ENCODE measurements around the gene LRRC45.

DNA sequence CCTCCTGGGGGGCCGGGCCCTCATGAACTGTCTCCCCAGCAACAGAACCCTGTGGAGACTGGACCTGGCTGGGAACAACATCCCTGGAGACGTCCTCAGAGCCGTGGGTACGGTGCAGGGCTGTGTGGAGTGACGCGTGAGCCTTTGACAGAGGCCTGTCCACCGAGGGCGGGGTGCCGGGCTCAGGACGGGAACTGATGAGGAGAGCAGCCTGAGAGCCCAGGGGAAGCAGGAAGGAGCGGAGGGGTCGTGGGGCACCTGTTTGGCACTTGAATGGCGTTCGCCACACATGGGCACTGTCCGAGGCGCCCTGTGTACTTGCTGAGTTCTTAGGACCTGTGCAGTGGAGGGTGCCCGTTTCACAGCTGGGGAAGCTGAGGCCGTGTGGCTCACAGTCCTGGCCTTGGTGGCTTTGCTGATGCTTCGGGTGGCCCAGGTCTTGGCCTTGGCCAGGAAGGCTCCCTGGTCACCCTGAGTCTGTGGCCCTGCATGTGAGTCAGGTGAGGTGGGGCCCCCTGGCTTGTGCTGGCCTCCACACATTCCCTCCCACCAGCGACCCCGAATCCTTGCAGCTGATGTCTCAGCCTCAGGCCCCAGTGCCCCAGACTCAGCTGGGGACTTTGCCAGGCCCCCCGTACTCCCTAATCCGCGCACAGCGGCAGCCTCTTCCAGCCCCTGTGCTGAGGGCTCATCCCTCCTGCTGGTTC is 2.4 kb downstream of the LRRC45 start:
- TF ChIP-seq, protein P1, sequence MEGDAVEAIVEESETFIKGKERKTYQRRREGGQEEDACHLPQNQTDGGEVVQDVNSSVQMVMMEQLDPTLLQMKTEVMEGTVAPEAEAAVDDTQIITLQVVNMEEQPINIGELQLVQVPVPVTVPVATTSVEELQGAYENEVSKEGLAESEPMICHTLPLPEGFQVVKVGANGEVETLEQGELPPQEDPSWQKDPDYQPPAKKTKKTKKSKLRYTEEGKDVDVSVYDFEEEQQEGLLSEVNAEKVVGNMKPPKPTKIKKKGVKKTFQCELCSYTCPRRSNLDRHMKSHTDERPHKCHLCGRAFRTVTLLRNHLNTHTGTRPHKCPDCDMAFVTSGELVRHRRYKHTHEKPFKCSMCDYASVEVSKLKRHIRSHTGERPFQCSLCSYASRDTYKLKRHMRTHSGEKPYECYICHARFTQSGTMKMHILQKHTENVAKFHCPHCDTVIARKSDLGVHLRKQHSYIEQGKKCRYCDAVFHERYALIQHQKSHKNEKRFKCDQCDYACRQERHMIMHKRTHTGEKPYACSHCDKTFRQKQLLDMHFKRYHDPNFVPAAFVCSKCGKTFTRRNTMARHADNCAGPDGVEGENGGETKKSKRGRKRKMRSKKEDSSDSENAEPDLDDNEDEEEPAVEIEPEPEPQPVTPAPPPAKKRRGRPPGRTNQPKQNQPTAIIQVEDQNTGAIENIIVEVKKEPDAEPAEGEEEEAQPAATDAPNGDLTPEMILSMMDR (IDR thresholded peaks at IDR 0.05), result no peak
- no peak for TF ChIP-seq POLR2A (IDR thresholded peaks at IDR 0.05)
